ENCODE data around the gene PLD1. TPM values are rescaled to one million over a fixed set of nuclear protein-coding genes. Genes with fewer than 3 reads are reported as not detected.

PLD1 gene
- polyA plus RNA-seq, 1 donor: 11.7 TPM

- peak; percentile 73 for DNase-seq
These were observed 28.0 kb upstream of the PLD1 start for GRCh38 chr3:171838218-171838720.

- DNase-seq: no peak
These were observed 27.4 kb upstream of the PLD1 start for GRCh38 chr3:171837698-171838097.

DNA sequence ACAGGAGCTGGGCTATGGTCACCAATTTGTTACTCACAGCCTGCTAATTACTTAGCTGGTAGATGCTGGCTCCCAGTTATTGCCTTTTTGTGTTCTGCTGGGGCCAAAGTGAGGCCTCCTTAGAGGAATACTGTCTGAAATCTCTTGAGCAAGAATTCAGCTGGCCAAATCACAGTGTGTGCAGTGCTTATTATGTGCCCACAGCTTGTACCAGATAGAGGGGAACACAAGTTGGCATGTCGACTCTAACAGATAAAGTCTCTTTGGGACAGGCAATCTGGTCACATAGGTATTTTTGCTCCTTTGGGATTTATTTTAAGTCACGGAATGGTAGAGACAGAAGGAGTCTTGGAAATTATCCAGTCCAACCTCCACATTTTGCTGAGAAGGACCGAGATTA is 26.6 kb upstream of the PLD1 start:
- DNase-seq: no peak

GRCh38 chr3:171835613-171836012 is 25.3 kb upstream of the PLD1 start:
- DNase-seq: no peak

DNA sequence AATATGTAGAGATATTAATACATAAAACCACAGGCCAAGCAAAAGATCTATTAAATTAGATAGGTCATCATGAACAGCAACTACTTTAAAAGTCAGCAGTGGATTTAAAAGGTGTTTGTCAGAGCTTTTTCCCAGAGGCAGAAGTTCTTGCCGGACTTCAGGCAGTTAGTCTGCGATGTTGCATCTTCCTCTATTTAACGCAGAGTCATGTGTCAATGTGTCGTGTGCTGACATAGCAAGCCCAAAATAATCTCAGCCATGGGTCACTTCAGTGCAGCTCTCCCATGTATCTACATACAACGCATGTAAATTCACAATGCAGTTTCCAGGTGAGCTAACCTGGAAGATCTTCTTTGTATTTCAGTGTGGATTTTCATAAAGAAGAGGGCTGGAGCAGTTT is 24.8 kb upstream of the PLD1 start:
- no peak for DNase-seq

DNA sequence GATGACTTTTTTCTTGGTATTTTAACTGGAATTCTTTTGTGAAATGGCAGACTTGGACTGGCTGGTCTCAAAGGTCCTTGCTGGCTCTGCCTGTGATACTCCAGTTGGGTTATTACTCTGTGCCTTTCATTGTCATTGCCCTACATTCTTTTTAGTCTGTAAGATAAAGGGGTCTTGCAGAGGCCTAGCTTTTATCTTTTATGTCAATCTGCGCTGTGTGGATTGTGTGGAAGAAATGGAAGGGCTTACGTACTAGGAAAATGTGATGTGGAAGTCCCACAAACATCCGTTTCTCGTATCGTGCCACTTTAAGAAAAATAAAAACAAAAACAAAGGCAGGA is 24.1 kb upstream of the PLD1 start:
- DNase-seq: no peak

DNA sequence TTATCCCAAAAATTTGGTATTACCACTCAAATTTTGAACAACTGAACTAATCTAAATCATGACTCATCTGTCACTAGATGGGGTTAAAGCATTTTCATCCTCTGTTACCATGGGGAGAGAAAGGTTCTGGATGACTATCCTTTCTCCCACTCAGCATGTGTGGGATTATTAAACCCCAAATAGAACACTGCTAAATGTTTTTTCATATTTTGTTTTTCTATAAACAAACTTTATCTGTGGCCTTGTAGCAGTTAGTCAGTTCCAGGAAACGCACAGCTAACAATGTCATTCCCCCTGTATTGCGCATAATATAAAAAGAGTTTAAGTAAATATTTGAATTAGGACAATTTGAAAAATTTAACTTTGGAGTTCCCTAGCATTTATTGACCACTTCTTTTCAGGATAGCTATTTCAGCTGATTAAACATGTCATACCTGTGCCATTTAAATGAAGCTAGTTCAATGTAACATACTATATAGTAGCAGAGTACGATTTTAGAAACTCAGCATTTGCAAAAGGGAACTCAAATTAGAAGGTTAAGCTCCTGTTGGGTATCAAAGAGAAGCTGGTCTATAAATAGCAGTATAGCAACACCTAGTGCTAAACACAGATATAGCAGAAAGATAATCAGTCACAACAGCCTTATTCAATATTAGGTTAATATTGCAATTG is 23.6 kb upstream of the PLD1 start:
- DNase-seq: no peak

- no peak for DNase-seq
These were observed 22.7 kb upstream of the PLD1 start for GRCh38 chr3:171832989-171833388.

DNA sequence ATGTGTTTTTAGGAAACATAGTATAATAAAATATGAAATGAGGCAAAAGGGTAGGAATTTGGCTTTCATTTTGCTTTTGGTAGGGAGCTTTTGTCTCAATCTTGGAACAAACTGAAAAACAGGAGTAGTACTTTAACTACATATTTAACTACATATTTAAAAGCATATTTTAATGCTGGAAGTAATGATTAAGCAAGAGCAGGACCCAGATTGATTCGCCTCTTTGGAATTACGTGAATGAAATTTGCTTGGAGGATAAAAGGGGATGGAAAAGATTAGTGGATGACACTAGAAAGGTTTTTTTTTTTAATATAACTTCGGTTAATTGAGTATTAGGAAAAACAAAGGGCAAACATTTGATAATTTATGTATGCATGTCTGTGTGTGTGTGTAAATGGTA is 21.7 kb upstream of the PLD1 start:
- DNase-seq: no peak

- DNase-seq: no peak
These were observed 20.2 kb upstream of the PLD1 start for GRCh38 chr3:171830518-171830875.

GRCh38 chr3:171829841-171830517 is 19.7 kb upstream of the PLD1 start:
- peak; percentile 77 for DNase-seq

GRCh38 chr3:171828902-171829770 is 18.9 kb upstream of the PLD1 start:
- DNase-seq: no peak

GRCh38 chr3:171827836-171828458 is 17.7 kb upstream of the PLD1 start:
- no peak for DNase-seq

DNA sequence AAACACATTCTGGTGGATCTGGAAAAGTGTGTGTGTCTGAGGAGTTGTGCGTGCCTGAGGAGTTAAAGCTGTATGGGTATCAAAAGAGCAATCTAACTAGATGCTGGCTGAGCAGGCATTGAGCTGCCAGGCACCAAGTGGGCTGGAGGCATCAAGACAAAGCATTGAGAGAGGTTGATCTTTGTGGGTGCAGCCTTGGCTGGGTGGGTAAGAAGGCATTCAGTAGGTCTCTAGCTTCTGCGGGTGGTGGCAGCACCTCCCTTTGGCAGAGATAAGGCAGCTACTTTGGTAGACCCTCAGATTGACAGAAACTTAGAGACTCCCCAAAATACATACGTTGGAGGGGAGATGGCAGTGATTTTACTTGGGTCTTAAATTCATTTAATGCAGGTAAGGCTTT is 17.1 kb upstream of the PLD1 start:
- no peak for DNase-seq

GRCh38 chr3:171825222-171825828 is 15.0 kb upstream of the PLD1 start:
- peak; percentile 39 for DNase-seq

DNA sequence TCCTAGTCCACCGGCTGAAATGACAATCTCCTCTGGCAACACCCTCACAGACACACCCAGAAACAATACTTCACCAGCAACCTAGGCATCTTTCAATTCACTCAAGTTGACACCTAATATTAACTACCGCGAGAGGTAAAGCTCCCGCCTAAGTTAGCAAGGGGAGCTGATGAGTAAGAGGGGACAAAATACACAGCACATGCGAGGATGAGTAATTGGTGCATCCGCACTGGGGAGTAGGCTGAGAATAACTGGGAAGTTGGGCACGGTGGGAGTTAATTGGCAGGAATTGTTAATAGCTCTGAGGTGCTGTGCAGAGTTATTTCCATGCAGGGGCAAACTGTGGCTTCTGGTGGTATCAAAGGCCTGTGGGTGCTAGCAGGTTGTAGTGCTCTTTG is 14.5 kb upstream of the PLD1 start:
- no peak for DNase-seq

DNA sequence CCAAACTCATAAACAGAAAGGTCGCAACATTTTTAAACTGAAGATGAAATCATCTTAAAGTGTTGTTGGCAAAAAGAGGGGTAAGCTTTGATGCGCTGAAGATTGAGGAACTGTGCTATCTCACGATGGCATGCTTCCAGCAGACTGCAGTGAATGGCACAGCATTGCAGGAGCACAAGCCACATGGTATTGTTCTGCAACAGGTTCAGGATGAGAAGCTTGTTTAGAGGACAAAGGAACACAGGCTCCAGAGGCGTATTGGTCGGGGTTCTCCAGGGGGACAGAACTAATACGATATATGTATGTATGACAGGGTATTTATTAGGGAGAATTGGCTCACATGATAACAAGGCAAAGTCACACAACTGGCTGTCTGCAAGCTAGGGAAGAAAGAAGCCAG is 13.8 kb upstream of the PLD1 start:
- DNase-seq: no peak

- no peak for DNase-seq
These were observed 12.3 kb upstream of the PLD1 start for GRCh38 chr3:171822431-171823106.

GRCh38 chr3:171821778-171822358 is 11.6 kb upstream of the PLD1 start:
- DNase-seq: no peak

DNA sequence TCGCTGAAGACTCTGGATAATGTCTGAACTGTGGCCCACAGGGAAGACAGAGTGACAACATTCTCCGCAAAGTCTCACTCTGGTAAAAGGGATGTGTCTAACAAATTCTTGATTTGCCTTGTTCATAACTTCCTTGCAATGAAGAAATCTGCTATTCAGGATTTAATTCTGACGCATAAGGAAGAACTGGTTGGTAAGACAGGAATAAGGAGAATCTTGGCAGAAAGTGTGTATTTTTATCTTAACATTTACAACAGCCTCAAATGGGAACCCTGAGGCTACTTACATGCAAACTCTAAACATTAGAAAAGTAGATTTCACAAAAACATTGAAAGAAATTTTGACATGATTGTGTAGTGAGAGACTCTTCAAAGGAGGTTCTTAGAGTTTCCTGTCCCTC is 10.8 kb upstream of the PLD1 start:
- DNase-seq: no peak

- no peak for DNase-seq
These were observed 7.0 kb upstream of the PLD1 start for GRCh38 chr3:171817074-171817800.

Data from hindlimb muscle (tissue), 1 donor.